ENCODE data around the gene DCD. TPM values are rescaled to one million over a fixed set of nuclear protein-coding genes. Genes with fewer than 3 reads are reported as not detected.

The DCD gene
- not detected for total RNA-seq

- Histone ChIP-seq H3K4me3 (no peak within 1 kb of the TSS), H3K27ac (no peak within 1 kb of the TSS), H3K36me3 (no peaks in the 10 kb centered on the region), H3K4me1 (no peaks in the 10 kb centered on the region), H3K27me3 (peaks cover 13% of the 10 kb centered on the region), H3K9me3 (no peaks in the 10 kb centered on the region)
- no CpG with 5 or more reads among the region's 2 CpGs for WGBS, 2 donors (ENCODE audit: low coverage in 1 of 2)
- TF ChIP-seq POLR2AphosphoS5 (IDR thresholded peaks at IDR 0.05) (no peak), EP300 (IDR thresholded peaks at IDR 0.05) (no peak), CTCF (IDR thresholded peaks at IDR 0.05) (no peak), POLR2A (IDR thresholded peaks at IDR 0.05) (no peak)
- no peak for ATAC-seq
Measured at GRCh38 chr12:54648265-54648664, at the start of gene DCD. Gene DCD (minus strand): TSS chr12:54648365. CDS start chr12:54648303, 62 bp downstream.

GRCh38 chr12:54697851-54698250, 49.7 kb upstream of the DCD start:
- Histone ChIP-seq H3K36me3 (no peaks in the 10 kb centered on the region), H3K4me1 (no peaks in the 10 kb centered on the region), H3K9me3 (no peaks in the 10 kb centered on the region), H3K4me3 (no peak overlapping the region), H3K27ac (no peak overlapping the region), H3K27me3 (peaks cover 8% of the 10 kb centered on the region)
- TF ChIP-seq CTCF (IDR thresholded peaks at IDR 0.05) (no peak), EP300 (IDR thresholded peaks at IDR 0.05) (no peak), POLR2AphosphoS5 (IDR thresholded peaks at IDR 0.05) (no peak), POLR2A (IDR thresholded peaks at IDR 0.05) (no peak)
- WGBS, 2 donors (ENCODE audit: low coverage in 1 of 2): 13 to 38% methylated on average over 1 of the region's 1 CpG
- ATAC-seq: no peak

- 30 to 37% methylated on average over 2 of the region's 2 CpGs for WGBS, 2 donors (ENCODE audit: low coverage in 1 of 2)
- no peaks in the 10 kb centered on the region for H3K36me3 ChIP-seq
- no peak for ATAC-seq
- H3K27me3 ChIP-seq: peaks cover 32% of the 10 kb centered on the region
- TF ChIP-seq POLR2AphosphoS5 (IDR thresholded peaks at IDR 0.05) (no peak), POLR2A (IDR thresholded peaks at IDR 0.05) (no peak), CTCF (IDR thresholded peaks at IDR 0.05) (no peak), EP300 (IDR thresholded peaks at IDR 0.05) (no peak)
- H3K4me3 ChIP-seq: no peak overlapping the region
- H3K27ac ChIP-seq: no peak overlapping the region
- peaks cover 0 to 3% (median 0%) of the 10 kb centered on the region in 3 donors for H3K9me3 ChIP-seq
- no peaks in the 10 kb centered on the region for H3K4me1 ChIP-seq
Measured at GRCh38 chr12:54692353-54692752, 44.2 kb upstream of the DCD start.

- ATAC-seq: no peak
- WGBS, 2 donors (ENCODE audit: low coverage in 1 of 2): 46 to 82% methylated on average over 2 of the region's 2 CpGs
- Histone ChIP-seq H3K4me1 (no peaks in the 10 kb centered on the region), H3K4me3 (no peak overlapping the region), H3K27me3 (peaks cover 53% of the 10 kb centered on the region), H3K27ac (no peak overlapping the region), H3K9me3 (peaks cover 0 to 8% (median 0%) of the 10 kb centered on the region in 3 donors), H3K36me3 (no peaks in the 10 kb centered on the region)
- TF ChIP-seq POLR2A (IDR thresholded peaks at IDR 0.05) (no peak), CTCF (IDR thresholded peaks at IDR 0.05) (no peak)
Measured at GRCh38 chr12:54689984-54690383, 41.8 kb upstream of the DCD start.

GRCh38 chr12:54689034-54689372, 40.8 kb upstream of the DCD start:
- Histone ChIP-seq H3K9me3 (peaks cover 0 to 8% (median 0%) of the 10 kb centered on the region in 3 donors), H3K4me3 (no peak overlapping the region), H3K27me3 (peaks cover 63% of the 10 kb centered on the region), H3K36me3 (no peaks in the 10 kb centered on the region), H3K4me1 (no peaks in the 10 kb centered on the region), H3K27ac (no peak overlapping the region)
- no peak for ATAC-seq
- TF ChIP-seq POLR2A (IDR thresholded peaks at IDR 0.05) (no peak), POLR2AphosphoS5 (IDR thresholded peaks at IDR 0.05) (no peak), EP300 (IDR thresholded peaks at IDR 0.05) (no peak), CTCF (IDR thresholded peaks at IDR 0.05) (no peak)
- 62 to 73% methylated on average over 3 to 5 of the region's 8 CpGs for WGBS, 2 donors (ENCODE audit: low coverage in 1 of 2)

Data from gastroesophageal sphincter (tissue), 4 donors.